ENCODE results near the gene EPHA8. TPM values are rescaled to one million over a fixed set of nuclear protein-coding genes. Genes with fewer than 3 reads are reported as not detected.
A peak's percentile ranks its signal among the peaks of the same experiment; 100 is the strongest.

EPHA8 gene
- polyA plus RNA-seq, 3 donors from 2014 or later = not detected

DNA sequence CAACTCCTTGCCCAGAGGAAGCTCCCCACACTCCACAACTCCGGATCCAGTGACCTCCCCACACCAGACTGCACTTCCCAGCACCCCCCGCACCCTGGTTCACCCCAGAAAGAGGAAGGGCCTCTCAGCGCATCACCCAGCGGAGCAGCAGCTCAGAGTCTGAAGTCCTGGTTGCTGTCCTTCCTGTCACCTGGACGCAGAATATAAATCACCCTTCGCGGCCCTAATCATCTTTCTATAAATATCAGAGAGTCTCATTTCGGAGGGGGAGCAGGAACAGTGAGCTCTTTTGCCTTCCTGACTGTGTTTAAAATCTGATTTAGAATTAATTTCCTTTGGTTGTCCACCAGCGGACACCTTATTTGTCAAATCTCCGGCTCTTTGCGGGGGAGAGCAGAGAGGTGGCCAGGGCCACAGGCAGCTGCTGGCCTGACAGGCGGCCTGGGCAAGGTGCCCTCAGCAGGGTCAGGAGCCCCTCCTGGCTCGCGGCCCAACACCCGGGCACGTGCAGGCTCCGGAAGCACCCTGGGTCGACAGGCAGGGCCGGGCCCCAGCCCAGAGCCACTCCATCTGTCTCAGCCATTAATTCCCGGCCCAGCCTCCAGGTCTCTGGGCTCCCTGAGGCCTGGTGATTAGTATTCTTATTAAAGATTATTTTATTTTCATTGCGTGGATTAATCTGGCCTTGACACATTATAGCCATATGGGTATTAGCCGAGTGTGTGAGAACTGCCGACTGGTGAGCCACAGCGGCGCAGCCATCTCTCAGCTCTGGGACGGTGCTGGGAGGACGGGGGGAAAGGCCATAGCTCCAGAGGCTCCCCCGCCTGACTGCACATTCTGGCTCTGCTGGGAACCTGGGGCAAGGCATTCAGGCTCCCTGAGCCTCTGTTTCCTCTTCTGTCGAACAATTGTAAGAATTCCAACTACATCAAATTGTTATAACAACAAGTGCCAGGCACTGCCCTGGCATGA is 19.7 kb downstream of the EPHA8 start:
- no peak for DNase-seq
- H3K36me3 Mint-ChIP-seq = no peaks in the 10 kb centered on the region
- no peak overlapping the region for H3K27ac Mint-ChIP-seq
- H3K4me3 Mint-ChIP-seq = no peak overlapping the region
- H3K4me1 Mint-ChIP-seq = no peaks in the 10 kb centered on the region
- no peaks in the 10 kb centered on the region for H3K9me3 Mint-ChIP-seq
- peaks cover 0 to 2% (median 2%) of the 10 kb centered on the region in 3 donors for H3K27me3 Mint-ChIP-seq (ENCODE audit: low read depth in 3 of 3)

GRCh38 chr1:22584001-22584562 is 20.8 kb downstream of the EPHA8 start:
- Mint-ChIP-seq H3K9me3 (no peaks in the 10 kb centered on the region), H3K36me3 (no peaks in the 10 kb centered on the region), H3K4me3 (no peak overlapping the region), H3K4me1 (no peaks in the 10 kb centered on the region), H3K27me3 (ENCODE audit: low read depth in 3 of 3) (peaks cover 0 to 2% (median 2%) of the 10 kb centered on the region in 3 donors), H3K27ac (no peak overlapping the region)
- no peak for DNase-seq

DNA sequence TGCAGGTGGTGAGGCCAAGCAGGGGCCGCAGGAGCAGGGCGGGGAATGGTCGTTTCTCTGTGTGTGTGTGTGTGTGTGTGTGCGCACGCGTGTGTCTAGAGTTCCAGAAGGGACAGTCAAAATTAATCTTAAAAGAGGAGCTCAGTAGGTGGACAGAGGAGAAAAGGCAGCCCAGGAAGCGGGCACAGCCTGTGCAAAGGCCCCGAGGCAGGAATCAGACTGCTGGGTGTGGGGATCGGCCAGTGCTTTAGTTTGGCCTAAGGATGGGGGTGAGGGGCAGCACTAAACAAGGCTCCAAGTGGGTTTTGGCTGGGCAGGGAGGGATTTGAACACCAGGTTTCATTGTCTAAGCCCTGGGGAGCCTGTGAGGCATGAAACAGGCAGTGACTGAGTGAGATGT is 21.7 kb downstream of the EPHA8 start:
- Mint-ChIP-seq H3K4me3 (no peak overlapping the region), H3K9me3 (no peaks in the 10 kb centered on the region), H3K27me3 (ENCODE audit: low read depth in 3 of 3) (peaks cover 0 to 2% (median 2%) of the 10 kb centered on the region in 3 donors), H3K36me3 (no peaks in the 10 kb centered on the region), H3K27ac (no peak overlapping the region), H3K4me1 (no peaks in the 10 kb centered on the region)
- DNase-seq = no peak

DNA sequence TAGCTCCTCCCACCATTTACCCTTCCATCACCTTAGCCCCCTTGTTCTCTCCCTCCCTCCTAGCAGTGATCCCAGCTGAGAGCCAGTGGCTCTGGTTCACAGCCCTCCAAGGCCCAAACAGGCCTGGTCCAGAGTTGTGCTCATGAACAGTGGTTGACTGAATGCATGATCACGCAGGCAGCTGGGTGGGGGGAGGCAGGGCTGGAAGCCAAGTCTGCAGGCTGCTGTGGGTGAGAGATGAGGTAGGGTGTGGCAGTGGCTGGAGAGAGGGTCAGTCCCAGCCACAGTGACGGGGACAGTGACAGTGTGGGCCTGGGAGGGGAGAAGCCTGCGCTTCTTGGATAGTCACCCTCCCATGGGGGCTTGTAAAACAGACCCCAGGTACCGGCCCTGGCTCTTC is 22.2 kb downstream of the EPHA8 start:
- Mint-ChIP-seq H3K27ac (no peak overlapping the region), H3K27me3 (ENCODE audit: low read depth in 3 of 3) (peaks cover 0 to 5% (median 2%) of the 10 kb centered on the region in 3 donors), H3K4me3 (no peak overlapping the region), H3K36me3 (no peaks in the 10 kb centered on the region), H3K4me1 (no peaks in the 10 kb centered on the region), H3K9me3 (no peaks in the 10 kb centered on the region)
- DNase-seq = no peak

DNA sequence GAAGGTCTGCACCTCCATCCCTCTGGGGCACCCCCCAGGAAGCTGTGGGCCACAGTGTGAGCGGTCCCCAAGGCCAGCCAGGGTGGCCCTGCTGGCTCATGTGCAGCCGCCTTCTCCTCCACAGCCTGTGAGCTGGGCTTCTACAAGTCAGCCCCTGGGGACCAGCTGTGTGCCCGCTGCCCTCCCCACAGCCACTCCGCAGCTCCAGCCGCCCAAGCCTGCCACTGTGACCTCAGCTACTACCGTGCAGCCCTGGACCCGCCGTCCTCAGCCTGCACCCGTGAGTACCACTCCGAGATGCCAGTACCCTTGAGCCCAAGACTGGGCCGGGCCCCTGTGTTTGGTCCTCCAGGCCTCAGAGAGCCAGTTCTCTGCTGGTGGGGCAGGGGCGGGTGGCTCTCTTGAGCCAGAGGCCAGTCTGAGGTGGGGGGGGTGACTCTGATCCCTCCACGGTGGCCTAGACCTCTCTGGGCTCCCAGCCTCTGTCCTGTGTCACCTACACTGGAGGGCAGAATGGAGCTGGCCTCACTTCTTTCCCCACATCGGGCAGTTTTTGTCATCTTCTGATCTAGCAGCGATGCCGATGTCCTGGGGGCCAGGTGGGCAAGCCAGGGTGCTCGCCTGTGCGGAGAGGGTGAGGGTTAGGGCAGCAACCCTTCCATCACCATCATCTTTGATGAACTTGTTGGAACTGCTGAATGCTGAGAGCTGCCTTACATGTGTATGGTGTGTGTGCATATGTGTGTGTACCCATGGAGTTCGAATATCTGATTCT is 23.3 kb downstream of the EPHA8 start:
- no peaks in the 10 kb centered on the region for H3K9me3 Mint-ChIP-seq
- H3K27me3 Mint-ChIP-seq (ENCODE audit: low read depth in 3 of 3) = peaks cover 1 to 9% (median 4%) of the 10 kb centered on the region in 3 donors
- DNase-seq = no peak
- no peak overlapping the region for H3K27ac Mint-ChIP-seq
- H3K4me1 Mint-ChIP-seq = no peaks in the 10 kb centered on the region
- no peaks in the 10 kb centered on the region for H3K36me3 Mint-ChIP-seq
- no peak overlapping the region for H3K4me3 Mint-ChIP-seq

DNA sequence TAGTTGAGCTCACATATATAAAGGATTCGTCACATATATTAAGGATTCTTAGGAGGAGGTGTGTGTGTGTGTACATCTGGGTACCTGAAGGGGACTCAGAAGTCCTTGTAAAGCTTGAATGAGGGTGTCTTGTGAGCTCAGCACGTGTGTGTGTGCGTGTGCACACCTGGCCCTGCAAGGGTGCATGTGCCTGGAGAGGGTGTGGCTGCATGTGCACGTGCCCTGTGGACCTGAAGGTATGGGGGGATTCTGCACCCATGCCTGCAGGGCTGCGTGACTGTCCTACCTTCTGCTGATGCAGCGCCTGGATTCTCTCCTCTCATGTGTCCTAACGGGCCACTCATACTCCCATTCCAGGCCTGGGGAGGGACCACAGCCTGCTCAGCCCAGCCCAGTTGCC is 24.0 kb downstream of the EPHA8 start:
- Mint-ChIP-seq H3K27me3 (ENCODE audit: low read depth in 3 of 3) (peaks cover 1 to 11% (median 9%) of the 10 kb centered on the region in 3 donors), H3K4me1 (no peaks in the 10 kb centered on the region), H3K36me3 (no peaks in the 10 kb centered on the region), H3K9me3 (no peaks in the 10 kb centered on the region), H3K4me3 (no peak overlapping the region), H3K27ac (no peak overlapping the region)
- no peak for DNase-seq

- H3K27me3 Mint-ChIP-seq (ENCODE audit: low read depth in 3 of 3) = peaks cover 1 to 11% (median 9%) of the 10 kb centered on the region in 3 donors
- no peaks in the 10 kb centered on the region for H3K36me3 Mint-ChIP-seq
- no peaks in the 10 kb centered on the region for H3K4me1 Mint-ChIP-seq
- no peak overlapping the region for H3K4me3 Mint-ChIP-seq
- H3K27ac Mint-ChIP-seq = no peak overlapping the region
- no peak for DNase-seq
- H3K9me3 Mint-ChIP-seq = no peaks in the 10 kb centered on the region
Measured at GRCh38 chr1:22588899-22589422, 25.7 kb downstream of the EPHA8 start.

GRCh38 chr1:22591576-22591975 is 28.3 kb downstream of the EPHA8 start:
- Mint-ChIP-seq H3K9me3 (no peaks in the 10 kb centered on the region), H3K27me3 (ENCODE audit: low read depth in 3 of 3) (peaks cover 5 to 13% (median 10%) of the 10 kb centered on the region in 3 donors), H3K4me3 (no peak overlapping the region), H3K36me3 (no peaks in the 10 kb centered on the region), H3K27ac (no peak overlapping the region), H3K4me1 (no peaks in the 10 kb centered on the region)
- no peak for DNase-seq

DNA sequence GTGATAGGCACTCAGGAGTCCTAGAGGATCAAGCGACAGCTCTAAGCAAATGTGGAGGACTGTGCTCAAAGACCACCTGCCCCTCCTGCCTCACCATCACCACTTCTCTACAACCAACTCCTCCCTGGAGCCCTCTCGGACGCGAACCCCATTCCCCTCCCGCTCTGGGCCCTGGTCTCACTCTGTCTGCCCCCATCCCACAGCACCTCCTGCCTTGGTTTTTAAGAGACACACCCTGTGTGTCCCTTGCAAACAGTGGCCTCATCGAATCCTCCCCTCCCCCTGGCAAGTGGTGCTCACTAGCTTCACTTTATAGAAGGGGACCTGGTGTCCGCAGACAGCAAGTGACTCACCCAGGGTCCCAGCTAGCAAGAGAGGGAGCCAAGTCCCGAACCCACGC is 28.8 kb downstream of the EPHA8 start:
- no peaks in the 10 kb centered on the region for H3K9me3 Mint-ChIP-seq
- H3K4me3 Mint-ChIP-seq = no peak overlapping the region
- H3K4me1 Mint-ChIP-seq = no peaks in the 10 kb centered on the region
- no peaks in the 10 kb centered on the region for H3K36me3 Mint-ChIP-seq
- H3K27ac Mint-ChIP-seq = peak overlapping the region in 1 of 6 donors; percentile 8
- no peak for DNase-seq
- peaks cover 5 to 15% (median 10%) of the 10 kb centered on the region in 3 donors for H3K27me3 Mint-ChIP-seq (ENCODE audit: low read depth in 3 of 3)

DNA sequence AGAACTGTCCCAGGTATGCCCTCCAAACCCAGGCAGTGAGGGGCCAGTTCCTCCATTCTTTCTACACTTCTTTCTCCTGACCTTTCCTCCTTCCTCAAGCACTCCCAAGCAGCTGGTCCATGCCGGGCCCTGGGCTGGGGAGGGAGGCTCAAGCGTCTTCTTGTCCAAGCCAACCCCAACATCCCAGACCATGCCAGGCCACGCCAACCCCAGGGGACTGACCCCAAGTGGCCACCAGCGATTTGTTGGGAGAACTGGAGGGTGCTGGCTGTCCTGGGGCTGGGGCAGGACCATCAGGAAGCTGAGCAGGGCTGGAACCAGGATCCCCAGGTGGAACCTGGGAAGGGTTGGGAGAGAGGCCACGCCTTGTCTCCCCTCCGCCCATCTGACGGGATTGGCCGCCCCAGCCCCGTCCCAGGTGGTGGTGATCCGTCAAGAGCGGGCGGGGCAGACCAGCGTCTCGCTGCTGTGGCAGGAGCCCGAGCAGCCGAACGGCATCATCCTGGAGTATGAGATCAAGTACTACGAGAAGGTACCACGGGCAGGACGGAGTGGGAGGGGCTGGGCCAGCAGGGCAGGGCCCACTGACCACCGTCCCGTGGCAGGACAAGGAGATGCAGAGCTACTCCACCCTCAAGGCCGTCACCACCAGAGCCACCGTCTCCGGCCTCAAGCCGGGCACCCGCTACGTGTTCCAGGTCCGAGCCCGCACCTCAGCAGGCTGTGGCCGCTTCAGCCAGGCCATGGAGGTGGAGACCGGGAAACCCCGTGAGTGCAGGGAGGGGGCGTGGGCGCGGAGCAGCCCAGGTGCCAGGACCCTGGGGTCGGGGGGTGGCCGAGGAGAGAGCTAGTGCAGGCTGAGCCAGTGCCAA is 29.9 kb downstream of the EPHA8 start:
- no peak for DNase-seq

GRCh38 chr1:22594396-22594795 is 31.1 kb downstream of the EPHA8 start:
- no peaks in the 10 kb centered on the region for H3K9me3 Mint-ChIP-seq
- no peak overlapping the region for H3K27ac Mint-ChIP-seq
- DNase-seq = no peak
- H3K36me3 Mint-ChIP-seq = no peaks in the 10 kb centered on the region
- H3K27me3 Mint-ChIP-seq (ENCODE audit: low read depth in 3 of 3) = peaks cover 5 to 15% (median 10%) of the 10 kb centered on the region in 3 donors
- no peak overlapping the region for H3K4me3 Mint-ChIP-seq
- no peaks in the 10 kb centered on the region for H3K4me1 Mint-ChIP-seq

More for the DNA sequence above, 29.9 kb downstream of the EPHA8 start:
- no peak overlapping the region for H3K4me3 Mint-ChIP-seq
- peaks cover 5 to 15% (median 10%) of the 10 kb centered on the region in 3 donors for H3K27me3 Mint-ChIP-seq (ENCODE audit: low read depth in 3 of 3)
- no peak overlapping the region for H3K27ac Mint-ChIP-seq
- H3K4me1 Mint-ChIP-seq = no peaks in the 10 kb centered on the region
- no peaks in the 10 kb centered on the region for H3K36me3 Mint-ChIP-seq
- no peaks in the 10 kb centered on the region for H3K9me3 Mint-ChIP-seq

DNA sequence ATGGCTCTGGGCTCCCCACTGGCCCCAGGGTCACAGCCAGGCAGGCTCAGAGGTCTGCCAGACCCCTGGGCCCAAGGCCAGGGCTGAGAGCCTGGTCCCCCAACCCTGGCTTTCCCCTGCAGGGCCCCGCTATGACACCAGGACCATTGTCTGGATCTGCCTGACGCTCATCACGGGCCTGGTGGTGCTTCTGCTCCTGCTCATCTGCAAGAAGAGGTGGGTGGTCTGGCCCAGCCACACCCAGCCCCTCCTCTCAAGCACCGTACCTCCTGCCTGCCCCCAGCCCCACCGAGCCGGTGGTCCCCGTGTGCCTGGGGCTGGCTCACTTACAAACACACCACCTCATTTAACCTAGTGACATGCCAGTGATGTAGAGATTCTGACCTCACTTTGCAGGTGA is 31.8 kb downstream of the EPHA8 start:
- H3K27me3 Mint-ChIP-seq (ENCODE audit: low read depth in 3 of 3) = peaks cover 5 to 15% (median 8%) of the 10 kb centered on the region in 3 donors

More for the DNA sequence above, 31.8 kb downstream of the EPHA8 start:
- Mint-ChIP-seq H3K9me3 (no peaks in the 10 kb centered on the region), H3K4me1 (no peaks in the 10 kb centered on the region), H3K4me3 (no peak overlapping the region), H3K36me3 (no peaks in the 10 kb centered on the region), H3K27ac (no peak overlapping the region)
- DNase-seq = no peak
